Dendritic cell treated with granulocyte-macrophage colony-stimulating factor and Interleukin-4, amounts not matched to agents 40 ng/mL and 50 ng/mL, for 4 days (primary cell): Measurements from ENCODE around the gene MROH2A.

Experiments used
- H3K27ac Mint-ChIP-seq: one replicate; pipeline ENCODE4 v1.8.0; 2022; ENCODE audit warnings: mild to moderate bottlenecking, mixed read lengths
- H3K27me3 Mint-ChIP-seq: one replicate; pipeline ENCODE4 v1.8.0; 2022; ENCODE audit warnings: mild to moderate bottlenecking, mixed read lengths
- H3K36me3 Mint-ChIP-seq: one replicate; pipeline ENCODE4 v1.8.0; 2022; ENCODE audit warnings: low read depth, mixed read lengths
- H3K4me1 Mint-ChIP-seq: one replicate; pipeline ENCODE4 v1.8.0; 2022; ENCODE audit warnings: low read depth, mixed read lengths
- H3K4me3 Mint-ChIP-seq: one replicate; pipeline ENCODE4 v1.8.0; 2022; ENCODE audit warnings: mild to moderate bottlenecking, moderate library complexity, mixed read lengths
- H3K9me3 Mint-ChIP-seq: one replicate; pipeline ENCODE4 v1.8.0; 2022; ENCODE audit warnings: mixed read lengths
- intact Hi-C: fragments of 100-400 bp; cut with micrococcal nuclease; formaldehyde crosslinking; loops from one replicate; pipeline ENCODE4 v1.15.0; 2022

The MROH2A gene

GRCh38 chr2:233816334-233816733, 38.2 kb downstream of the MROH2A start:
- no peaks in the 10 kb centered on the region for H3K36me3 Mint-ChIP-seq
- no peak overlapping the region for H3K4me3 Mint-ChIP-seq
- no peaks in the 10 kb centered on the region for H3K9me3 Mint-ChIP-seq
- peaks cover 3% of the 10 kb centered on the region for H3K27me3 Mint-ChIP-seq
- intact Hi-C loops: no loop called here
- no peak overlapping the region for H3K27ac Mint-ChIP-seq
- H3K4me1 Mint-ChIP-seq: no peaks in the 10 kb centered on the region

DNA sequence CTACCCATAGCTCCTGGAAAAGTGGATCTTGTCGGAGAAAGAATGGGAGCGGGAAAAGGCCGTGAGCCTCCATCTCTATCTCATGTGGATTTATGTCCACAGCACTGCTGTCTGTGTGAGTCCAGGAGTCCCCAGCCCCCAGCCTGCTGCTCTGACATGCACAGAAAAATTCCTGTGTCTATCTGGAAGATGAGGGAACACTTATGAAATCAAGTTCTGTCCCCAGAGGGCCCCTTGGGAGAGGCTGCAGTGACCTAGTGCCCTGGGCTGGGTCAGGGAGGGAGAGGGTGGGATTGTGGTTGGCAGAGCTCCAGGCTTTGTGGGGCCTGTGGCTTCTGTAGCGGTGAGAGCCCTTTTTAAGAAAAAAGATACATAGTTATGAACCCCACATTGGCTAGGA, 38.6 kb downstream of the MROH2A start:
- no peaks in the 10 kb centered on the region for H3K4me1 Mint-ChIP-seq
- H3K27me3 Mint-ChIP-seq: peaks cover 3% of the 10 kb centered on the region
- H3K27ac Mint-ChIP-seq: no peak overlapping the region
- H3K9me3 Mint-ChIP-seq: no peaks in the 10 kb centered on the region
- intact Hi-C loops: no loop called here
- no peaks in the 10 kb centered on the region for H3K36me3 Mint-ChIP-seq
- H3K4me3 Mint-ChIP-seq: no peak overlapping the region

DNA sequence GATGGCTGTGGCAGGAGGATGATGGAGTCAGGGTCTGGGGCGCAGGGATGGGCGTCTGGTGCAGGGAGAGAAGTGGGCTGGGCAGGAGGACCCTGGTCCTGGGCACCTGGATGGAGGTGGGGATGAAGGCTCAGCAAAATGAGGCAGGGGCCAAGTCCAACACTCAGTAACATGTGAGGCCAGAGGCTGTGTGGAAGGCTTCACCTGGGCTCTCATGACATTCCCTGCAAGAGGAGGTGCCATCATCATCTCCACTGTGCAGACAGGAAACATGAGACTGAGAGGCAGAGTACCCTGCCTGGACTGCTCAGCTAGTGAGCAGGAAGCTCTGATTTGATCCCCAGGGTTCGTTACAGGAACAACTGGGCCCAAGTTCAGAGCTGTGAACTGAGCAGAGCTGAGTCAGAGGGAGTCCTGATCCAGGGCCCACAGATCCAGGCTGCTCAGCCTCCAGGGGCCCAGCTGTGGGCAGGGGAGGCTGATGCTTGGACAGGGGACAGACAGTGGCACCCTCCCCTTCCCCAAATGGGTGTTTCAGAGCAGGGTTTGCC, 39.3 kb downstream of the MROH2A start:
- Mint-ChIP-seq H3K4me3 (no peak overlapping the region), H3K4me1 (no peaks in the 10 kb centered on the region), H3K27ac (no peak overlapping the region), H3K27me3 (peaks cover 3% of the 10 kb centered on the region), H3K9me3 (no peaks in the 10 kb centered on the region), H3K36me3 (no peaks in the 10 kb centered on the region)
- intact Hi-C loops: no loop called here

- Mint-ChIP-seq H3K4me3 (no peak overlapping the region), H3K36me3 (no peaks in the 10 kb centered on the region), H3K9me3 (no peaks in the 10 kb centered on the region), H3K4me1 (peaks cover 3% of the 10 kb centered on the region), H3K27ac (no peak overlapping the region), H3K27me3 (peaks cover 3% of the 10 kb centered on the region)
- intact Hi-C loops: no loop called here
Observed at GRCh38 chr2:233817995-233818638, 40.0 kb downstream of the MROH2A start.

GRCh38 chr2:233818639-233819621, 40.8 kb downstream of the MROH2A start:
- no peak overlapping the region for H3K27ac Mint-ChIP-seq
- H3K27me3 Mint-ChIP-seq: peaks cover under 1% of the 10 kb centered on the region
- no peak overlapping the region for H3K4me3 Mint-ChIP-seq
- peaks cover 8% of the 10 kb centered on the region for H3K4me1 Mint-ChIP-seq
- intact Hi-C loops: no loop called here
- H3K9me3 Mint-ChIP-seq: no peaks in the 10 kb centered on the region
- no peaks in the 10 kb centered on the region for H3K36me3 Mint-ChIP-seq

- no peaks in the 10 kb centered on the region for H3K36me3 Mint-ChIP-seq
- no peaks in the 10 kb centered on the region for H3K9me3 Mint-ChIP-seq
- H3K4me1 Mint-ChIP-seq: peaks cover 8% of the 10 kb centered on the region
- no peak overlapping the region for H3K4me3 Mint-ChIP-seq
- no peak overlapping the region for H3K27ac Mint-ChIP-seq
- intact Hi-C loops: no loop called here
- H3K27me3 Mint-ChIP-seq: no peaks in the 10 kb centered on the region
Observed at GRCh38 chr2:233819884-233820773, 42.0 kb downstream of the MROH2A start.

DNA sequence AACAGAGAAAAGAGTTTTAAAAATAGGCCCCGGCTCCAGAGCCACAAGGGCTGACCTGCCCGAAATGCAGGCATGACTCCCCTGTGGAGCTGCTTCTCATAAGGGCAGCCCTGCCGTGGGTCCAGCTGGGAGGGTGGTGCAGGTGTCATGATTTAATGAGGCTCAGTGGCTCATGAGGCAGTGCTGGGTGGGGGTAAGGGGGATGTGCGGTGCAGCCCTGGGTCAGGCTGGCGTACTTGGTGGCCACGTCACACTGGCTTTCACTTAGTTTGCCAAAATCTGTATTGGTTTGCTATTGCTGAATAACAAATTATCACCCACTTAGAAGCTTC, 42.6 kb downstream of the MROH2A start:
- peaks cover 8% of the 10 kb centered on the region for H3K4me1 Mint-ChIP-seq
- no peak overlapping the region for H3K27ac Mint-ChIP-seq
- no peak overlapping the region for H3K4me3 Mint-ChIP-seq
- peaks cover 2% of the 10 kb centered on the region for H3K27me3 Mint-ChIP-seq
- intact Hi-C loops: no loop called here
- H3K9me3 Mint-ChIP-seq: no peaks in the 10 kb centered on the region
- H3K36me3 Mint-ChIP-seq: no peaks in the 10 kb centered on the region

DNA sequence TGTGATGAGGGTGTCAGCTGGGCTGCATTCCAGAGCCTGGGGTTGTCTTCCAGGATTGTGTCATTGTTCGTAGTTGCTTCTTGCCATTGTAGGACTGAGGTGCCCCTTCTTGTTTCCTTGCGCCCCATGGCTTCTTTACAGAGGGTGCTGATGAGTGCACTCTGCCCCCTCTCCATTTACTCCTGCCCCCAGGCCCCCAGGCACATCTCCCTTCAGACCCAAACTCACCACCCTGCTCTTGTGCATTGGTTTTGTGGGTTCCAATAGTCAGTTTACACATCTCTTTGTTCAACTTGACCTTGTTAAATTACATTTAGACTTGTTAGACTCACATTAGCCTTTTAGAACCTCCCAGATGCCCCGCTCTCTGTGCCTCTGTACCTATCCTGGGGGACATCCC, 43.1 kb downstream of the MROH2A start:
- Mint-ChIP-seq H3K27me3 (peaks cover 2% of the 10 kb centered on the region), H3K36me3 (no peaks in the 10 kb centered on the region), H3K4me3 (no peak overlapping the region), H3K4me1 (peaks cover 8% of the 10 kb centered on the region), H3K9me3 (no peaks in the 10 kb centered on the region), H3K27ac (no peak overlapping the region)
- intact Hi-C loops: no loop called here

GRCh38 chr2:233821709-233822100, 43.6 kb downstream of the MROH2A start:
- peaks cover 8% of the 10 kb centered on the region for H3K4me1 Mint-ChIP-seq
- no peaks in the 10 kb centered on the region for H3K9me3 Mint-ChIP-seq
- no peak overlapping the region for H3K27ac Mint-ChIP-seq
- no peak overlapping the region for H3K4me3 Mint-ChIP-seq
- H3K36me3 Mint-ChIP-seq: no peaks in the 10 kb centered on the region
- H3K27me3 Mint-ChIP-seq: peaks cover 2% of the 10 kb centered on the region
- intact Hi-C loops: no loop called here

DNA sequence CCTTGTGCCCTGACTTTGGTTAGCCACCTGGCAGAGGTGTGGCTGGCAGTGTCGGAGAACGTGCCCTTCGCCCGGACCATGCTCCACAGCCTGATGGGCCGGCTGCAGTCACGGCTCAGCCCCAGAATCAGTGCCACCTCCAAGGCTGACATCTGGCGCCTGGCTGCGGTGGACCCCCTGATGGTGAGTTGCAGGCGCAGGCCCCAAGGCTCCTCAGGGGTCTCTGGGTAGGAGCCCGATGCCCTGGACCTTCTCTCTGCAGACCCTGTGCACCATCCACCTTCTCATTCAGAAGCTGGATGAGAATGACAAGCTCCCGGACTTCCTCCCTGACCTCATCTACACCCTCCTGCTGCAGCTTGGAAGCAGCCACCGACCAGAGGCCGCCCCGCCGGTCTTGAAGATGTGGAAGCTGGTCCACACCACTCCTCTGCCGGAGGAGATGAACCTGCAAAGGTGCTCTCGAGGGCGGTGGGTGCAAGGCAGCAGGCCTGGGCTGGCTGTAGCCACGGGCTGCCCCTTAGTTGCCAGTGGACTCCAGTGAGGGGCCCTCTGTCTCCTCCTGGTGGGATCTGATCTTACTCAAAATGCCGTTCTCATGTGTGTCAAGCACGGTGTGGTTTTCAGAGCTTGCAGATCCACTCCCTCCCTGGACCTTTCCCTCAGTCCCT, 44.1 kb downstream of the MROH2A start:
- H3K36me3 Mint-ChIP-seq: no peaks in the 10 kb centered on the region
- peaks cover 8% of the 10 kb centered on the region for H3K4me1 Mint-ChIP-seq
- peaks cover 2% of the 10 kb centered on the region for H3K27me3 Mint-ChIP-seq
- no peak overlapping the region for H3K4me3 Mint-ChIP-seq
- intact Hi-C loops: no loop called here
- no peak overlapping the region for H3K27ac Mint-ChIP-seq
- H3K9me3 Mint-ChIP-seq: no peaks in the 10 kb centered on the region

- H3K27me3 Mint-ChIP-seq: peaks cover 2% of the 10 kb centered on the region
- intact Hi-C loops: no loop called here
- H3K36me3 Mint-ChIP-seq: no peaks in the 10 kb centered on the region
- no peaks in the 10 kb centered on the region for H3K9me3 Mint-ChIP-seq
- no peak overlapping the region for H3K4me3 Mint-ChIP-seq
- peaks cover 8% of the 10 kb centered on the region for H3K4me1 Mint-ChIP-seq
- H3K27ac Mint-ChIP-seq: no peak overlapping the region
Observed at GRCh38 chr2:233822781-233823730, 44.9 kb downstream of the MROH2A start.

GRCh38 chr2:233823731-233824121, 45.6 kb downstream of the MROH2A start:
- H3K4me1 Mint-ChIP-seq: peaks cover 8% of the 10 kb centered on the region
- no peak overlapping the region for H3K4me3 Mint-ChIP-seq
- H3K27me3 Mint-ChIP-seq: peaks cover 2% of the 10 kb centered on the region
- H3K9me3 Mint-ChIP-seq: no peaks in the 10 kb centered on the region
- no peak overlapping the region for H3K27ac Mint-ChIP-seq
- intact Hi-C loops: no loop called here
- H3K36me3 Mint-ChIP-seq: no peaks in the 10 kb centered on the region
